ENCODE results near the gene CELF5. TPM values are rescaled to one million over a fixed set of nuclear protein-coding genes. Genes with fewer than 3 reads are reported as not detected.

Gene CELF5
- total RNA-seq, 1 experiment from 2014 or later, result 0.48 TPM

DNA sequence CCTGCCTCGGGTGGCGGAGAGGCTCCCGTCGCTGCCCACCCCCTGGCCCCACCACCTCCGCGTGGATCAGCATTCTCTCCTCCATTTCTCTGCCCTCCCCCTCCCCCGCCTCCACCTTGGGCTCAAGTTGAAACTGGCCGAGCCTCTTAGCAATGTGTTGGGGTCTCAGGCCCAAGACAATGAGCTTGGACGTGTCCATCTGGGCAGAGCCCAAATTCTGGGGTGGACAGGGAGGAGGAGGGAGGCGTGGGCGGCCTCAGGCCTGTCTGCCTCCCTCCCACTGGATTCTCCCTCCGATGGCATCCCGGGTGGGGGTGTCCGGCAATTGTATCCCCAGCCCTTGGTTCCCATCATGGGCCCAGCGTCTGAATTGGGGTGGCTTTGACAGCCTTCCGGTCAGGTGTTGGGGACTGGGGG is 1.2 kb downstream of the CELF5 start:
- ChIA-PET CTCF (no interaction called here), POLR2A (ENCODE audit: unreplicated experiment) (no interaction called here)
- H3K9me2 ChIP-seq (ENCODE audit: insufficient read depth), result no peaks in the 10 kb centered on the region
- H3K4me1 ChIP-seq (replicated peaks; ENCODE audit: insufficient read depth), result no peaks in the 10 kb centered on the region
- no peak for DNase-seq
- no TSS peak for BruUV-seq (replicated peaks)
- no peaks in the 10 kb centered on the region for H3F3A ChIP-seq (ENCODE audit: insufficient read depth, low read depth)
- H2AFZ ChIP-seq, result no peak overlapping the region
- H3K9me3 ChIP-seq (ENCODE audit: insufficient read depth, low read depth), result no peaks in the 10 kb centered on the region
- H4K20me1 ChIP-seq (ENCODE audit: insufficient read depth), result no peaks in the 10 kb centered on the region
- no peak overlapping the region for H3K27ac ChIP-seq
- intact Hi-C loops (cut with micrococcal nuclease; ENCODE audit: unreplicated experiment), result no loop called here
- H3K27me3 ChIP-seq (ENCODE audit: insufficient read depth, low read depth), result 0 out of 2 replicates have a peak, but pooled peaks cover 8% of the 10 kb centered on the region
- no peak overlapping the region for H3K4me3 ChIP-seq
- no peak for TF ChIP-seq EZH2 (IDR thresholded peaks at IDR 0.05; ENCODE audit: low read depth)
- TF ChIP-seq, protein P1, sequence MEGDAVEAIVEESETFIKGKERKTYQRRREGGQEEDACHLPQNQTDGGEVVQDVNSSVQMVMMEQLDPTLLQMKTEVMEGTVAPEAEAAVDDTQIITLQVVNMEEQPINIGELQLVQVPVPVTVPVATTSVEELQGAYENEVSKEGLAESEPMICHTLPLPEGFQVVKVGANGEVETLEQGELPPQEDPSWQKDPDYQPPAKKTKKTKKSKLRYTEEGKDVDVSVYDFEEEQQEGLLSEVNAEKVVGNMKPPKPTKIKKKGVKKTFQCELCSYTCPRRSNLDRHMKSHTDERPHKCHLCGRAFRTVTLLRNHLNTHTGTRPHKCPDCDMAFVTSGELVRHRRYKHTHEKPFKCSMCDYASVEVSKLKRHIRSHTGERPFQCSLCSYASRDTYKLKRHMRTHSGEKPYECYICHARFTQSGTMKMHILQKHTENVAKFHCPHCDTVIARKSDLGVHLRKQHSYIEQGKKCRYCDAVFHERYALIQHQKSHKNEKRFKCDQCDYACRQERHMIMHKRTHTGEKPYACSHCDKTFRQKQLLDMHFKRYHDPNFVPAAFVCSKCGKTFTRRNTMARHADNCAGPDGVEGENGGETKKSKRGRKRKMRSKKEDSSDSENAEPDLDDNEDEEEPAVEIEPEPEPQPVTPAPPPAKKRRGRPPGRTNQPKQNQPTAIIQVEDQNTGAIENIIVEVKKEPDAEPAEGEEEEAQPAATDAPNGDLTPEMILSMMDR (conservative IDR thresholded peaks at IDR 0.05), result no peak
- no peak overlapping the region for H3K4me2 ChIP-seq
- no peaks in the 10 kb centered on the region for H3K36me3 ChIP-seq (ENCODE audit: low read depth)
- H3K79me2 ChIP-seq (ENCODE audit: low read depth), result no peaks in the 10 kb centered on the region

DNA sequence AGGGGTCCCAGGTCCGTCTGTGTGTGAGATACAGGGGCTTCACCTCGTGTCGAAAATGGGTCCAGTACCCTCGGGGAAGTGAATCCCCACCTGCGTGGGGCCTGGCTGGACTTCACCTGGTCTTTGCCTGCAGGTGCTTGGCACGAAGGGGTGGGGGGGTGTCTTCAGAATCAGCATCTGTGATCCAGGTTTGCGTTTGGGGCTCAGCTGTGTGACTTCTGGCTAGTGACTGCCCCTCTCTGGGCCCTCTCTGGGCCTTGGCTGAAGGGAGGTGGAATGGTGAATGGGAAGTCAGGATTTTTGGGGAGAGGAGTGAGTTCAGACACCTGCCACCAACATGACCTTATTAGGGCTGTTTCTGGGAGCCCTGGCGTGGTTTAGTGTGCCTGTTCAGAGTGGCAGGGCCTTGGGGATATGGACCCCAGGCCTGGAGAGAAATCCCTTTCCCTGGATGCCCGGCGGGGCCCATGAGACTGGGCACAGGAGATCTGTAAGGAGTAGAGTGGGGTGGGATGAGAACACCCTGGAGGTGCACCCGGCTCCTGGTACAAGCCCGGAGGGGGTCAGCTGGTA is 2.7 kb downstream of the CELF5 start:
- no peak for DNase-seq
- H3K9me2 ChIP-seq (ENCODE audit: insufficient read depth), result no peaks in the 10 kb centered on the region
- H3K4me3 ChIP-seq, result no peak overlapping the region
- no peak overlapping the region for H2AFZ ChIP-seq
- no TSS peak for BruUV-seq (replicated peaks)
- no peaks in the 10 kb centered on the region for H3K79me2 ChIP-seq (ENCODE audit: low read depth)
- no peaks in the 10 kb centered on the region for H3F3A ChIP-seq (ENCODE audit: insufficient read depth, low read depth)
- CTCF ChIA-PET, result no interaction called here
- H3K9me3 ChIP-seq (ENCODE audit: insufficient read depth, low read depth), result no peaks in the 10 kb centered on the region
- no peak for TF ChIP-seq EZH2 (IDR thresholded peaks at IDR 0.05; ENCODE audit: low read depth)
- TF ChIP-seq, protein P1 (conservative IDR thresholded peaks at IDR 0.05), result no peak
- POLR2A ChIA-PET (ENCODE audit: unreplicated experiment), result no interaction called here
- intact Hi-C loops (cut with micrococcal nuclease; ENCODE audit: unreplicated experiment), result no loop called here
- H3K27me3 ChIP-seq (ENCODE audit: insufficient read depth, low read depth), result 0 out of 2 replicates have a peak, but pooled peaks cover 8% of the 10 kb centered on the region
- H3K27ac ChIP-seq, result no peak overlapping the region
- H4K20me1 ChIP-seq (ENCODE audit: insufficient read depth), result no peaks in the 10 kb centered on the region
- no peaks in the 10 kb centered on the region for H3K4me1 ChIP-seq (replicated peaks; ENCODE audit: insufficient read depth)
- H3K36me3 ChIP-seq (ENCODE audit: low read depth), result no peaks in the 10 kb centered on the region
- no peak overlapping the region for H3K4me2 ChIP-seq

DNA sequence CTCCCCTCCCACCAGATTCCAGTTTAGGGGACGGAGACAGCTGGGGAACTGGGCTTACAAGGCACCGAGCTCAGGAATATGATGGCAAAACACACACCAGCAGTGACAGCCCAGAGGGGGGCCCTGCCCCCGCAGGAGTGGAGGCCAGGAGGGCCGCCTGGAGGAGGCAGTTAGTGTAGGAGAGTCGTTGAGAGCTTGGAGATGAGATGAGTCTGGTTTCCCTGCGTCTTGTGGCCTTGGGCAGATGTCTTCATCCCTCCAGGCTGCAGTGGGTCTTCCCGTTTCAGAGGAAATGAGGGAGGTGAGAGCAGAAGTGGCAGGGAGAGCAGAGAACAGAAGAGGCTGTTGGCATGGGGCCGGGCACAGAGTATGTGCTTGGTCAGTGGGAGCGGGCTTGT is 4.9 kb downstream of the CELF5 start:
- intact Hi-C loops (cut with micrococcal nuclease; ENCODE audit: unreplicated experiment), result no loop called here
- H3K27me3 ChIP-seq (ENCODE audit: insufficient read depth, low read depth), result 0 out of 2 replicates have a peak, but pooled peaks cover 8% of the 10 kb centered on the region
- POLR2A ChIA-PET (ENCODE audit: unreplicated experiment), result no interaction called here

More for the DNA sequence above, 4.9 kb downstream of the CELF5 start:
- no peaks in the 10 kb centered on the region for H3F3A ChIP-seq (ENCODE audit: insufficient read depth, low read depth)
- no peaks in the 10 kb centered on the region for H3K4me1 ChIP-seq (replicated peaks; ENCODE audit: insufficient read depth)
- no peak overlapping the region for H2AFZ ChIP-seq
- no peak overlapping the region for H3K4me2 ChIP-seq
- CTCF ChIA-PET, result no interaction called here
- no peak for TF ChIP-seq EZH2 (IDR thresholded peaks at IDR 0.05; ENCODE audit: low read depth)
- TF ChIP-seq, protein P1 (conservative IDR thresholded peaks at IDR 0.05), result no peak
- no peak overlapping the region for H3K27ac ChIP-seq
- no peak overlapping the region for H3K4me3 ChIP-seq
- no peaks in the 10 kb centered on the region for H3K9me3 ChIP-seq (ENCODE audit: insufficient read depth, low read depth)
- no peak for DNase-seq
- H3K36me3 ChIP-seq (ENCODE audit: low read depth), result no peaks in the 10 kb centered on the region
- no TSS peak for BruUV-seq (replicated peaks)
- no peaks in the 10 kb centered on the region for H3K79me2 ChIP-seq (ENCODE audit: low read depth)
- no peaks in the 10 kb centered on the region for H4K20me1 ChIP-seq (ENCODE audit: insufficient read depth)
- H3K9me2 ChIP-seq (ENCODE audit: insufficient read depth), result no peaks in the 10 kb centered on the region

Data from PC-9 (cell line).